Stimulated activated CD4-positive, alpha-beta T cell treated with anti-CD3 and anti-CD28 coated beads, Interleukin-12 subunit alpha, Interleukin-12 subunit beta, amount 100 ng/mL, for 48 hours (primary cell): ENCODE results near the gene SPIB.
A peak's percentile ranks its signal among the peaks of the same experiment; 100 is the strongest.
"Not testable (repeated sequence)": the region's sequence is repeated elsewhere in the genome, so short reads cannot be mapped to it uniquely, and the experiment has no call there.

Experiments
- DNase-seq, 3 donors: peaks; one replicate each; pipeline ENCODE4 v3.0.0-alpha.2; 2020; ENCODE audit warnings: low read depth in 2 of 3, low spot score in 1 of 3

Gene SPIB

GRCh38 chr19:50390952-50391351 is 27.8 kb upstream of the SPIB start:
- DNase-seq, result not testable (repeated sequence)

GRCh38 chr19:50392759-50393158 is 26.0 kb upstream of the SPIB start:
- no peak for DNase-seq

GRCh38 chr19:50393589-50393988 is 25.1 kb upstream of the SPIB start:
- no peak for DNase-seq

GRCh38 chr19:50394017-50394416 is 24.7 kb upstream of the SPIB start:
- DNase-seq, result no peak

GRCh38 chr19:50398675-50399367 is 19.9 kb upstream of the SPIB start:
- DNase-seq, result no peak

GRCh38 chr19:50399368-50399745 is 19.4 kb upstream of the SPIB start:
- DNase-seq, result no peak

- DNase-seq, result no peak
Observed at GRCh38 chr19:50401605-50402450, 16.9 kb upstream of the SPIB start.

GRCh38 chr19:50402544-50403301 is 16.0 kb upstream of the SPIB start:
- no peak for DNase-seq

GRCh38 chr19:50406156-50406820 is 12.4 kb upstream of the SPIB start:
- DNase-seq, result no peak

GRCh38 chr19:50406829-50407228 is 11.9 kb upstream of the SPIB start:
- no peak for DNase-seq

- DNase-seq, result no peak
Observed at GRCh38 chr19:50409347-50409746, 9.4 kb upstream of the SPIB start.

GRCh38 chr19:50410109-50410508 is 8.6 kb upstream of the SPIB start:
- no peak for DNase-seq

GRCh38 chr19:50412419-50412818 is 6.3 kb upstream of the SPIB start:
- DNase-seq, result no peak

- DNase-seq, result no peak
Observed at GRCh38 chr19:50413096-50413495, 5.6 kb upstream of the SPIB start.

- no peak for DNase-seq
Observed at GRCh38 chr19:50413531-50413930, 5.2 kb upstream of the SPIB start.

- DNase-seq, result peak; percentile 69 to 76 (median 71)
Observed at GRCh38 chr19:50414864-50415660, 3.7 kb upstream of the SPIB start.

GRCh38 chr19:50415661-50416033 is 3.1 kb upstream of the SPIB start:
- DNase-seq, result no peak

- DNase-seq, result no peak
Observed at GRCh38 chr19:50416034-50416977, 2.4 kb upstream of the SPIB start.
